HepG2 (cell line): ENCODE results near the gene ANKRD40. TPM values are rescaled to one million over a fixed set of nuclear protein-coding genes. Genes with fewer than 3 reads are reported as not detected.

Experiments used
- ATAC-seq: fragments of 200-7000 bp; cut with Tn5 transposase; 3 replicates; pipeline ENCODE4 v1.9.1; 2020; ENCODE audit warnings: mild to moderate bottlenecking, moderate library complexity
- BruUV-seq: library from RNA; stranded (reverse); fragments of 400-500 nt; replicated peaks from 2 replicates; lab custom pipeline; 2021; lab: Mats Ljungman, UMichigan
- CTCF ChIA-PET: fragments of 300-600 bp; formaldehyde crosslinking; extraction: SDS; loops from one replicate; lab custom pipeline; 2021; ENCODE audit warnings: low total read pairs, inconsistent platforms, low intra/inter-chr PET ratio; lab: Yijun Ruan, JAX
- POLR2A ChIA-PET: fragments of 350-600 bp; sonication (Branson Sonifier 250); formaldehyde crosslinking; loops from one replicate; lab custom pipeline; 2020; ENCODE audit warnings: antibody characterized with exemption, inconsistent platforms; lab: Yijun Ruan, JAX
- DNase-seq: peaks from one replicate; pipeline ENCODE4 v3.0.0-alpha.2; 2015; ENCODE audit warnings: low spot score
- FAIRE-seq: peaks from 3 replicates; lab custom pipeline; 2011; peaks lifted over from hg19 to GRCh38; lab: Jason Lieb, UNC
- H2AFZ ChIP-seq: one replicate; pipeline ENCODE4 v1.6.1; 2011; ENCODE audit warnings: low read length, inconsistent platforms
- H3K27ac ChIP-seq: fragments of 300-600 bp; 3 replicates; pipeline ENCODE4 v1.8.0; 2011; ENCODE audit warnings: mixed run types, mild to moderate bottlenecking, mixed read lengths, low read length, inconsistent platforms; ENCODE audit not compliant: insufficient read depth; ENCODE audit errors: extremely low read length
- H3K27me3 ChIP-seq, 2 experiments: fragments of 200-600 bp in 1 of 2; 2 replicates in 1 of 2; 3 replicates in 1 of 2; pipeline versions ENCODE4 v1.6.0 to v1.8.0; 2011; ENCODE audit warnings: low read length in 2 of 2, mild to moderate bottlenecking in 2 of 2, moderate library complexity in 2 of 2, inconsistent platforms in 1 of 2; ENCODE audit not compliant: insufficient read depth in 2 of 2, control insufficient read depth in 1 of 2
- H3K36me3 ChIP-seq, 2 experiments: fragments of 200-600 bp in 1 of 2; replicated peaks in 1 of 2; 2 replicates in 1 of 2; 3 replicates in 1 of 2; pipeline versions ENCODE4 v1.5.1 to v1.8.0; 2011; ENCODE audit warnings: low read length in 2 of 2, inconsistent platforms in 1 of 2; ENCODE audit not compliant: insufficient read depth in 2 of 2, control insufficient read depth in 1 of 2
- H3K4me1 ChIP-seq: 2 replicates; pipeline ENCODE4 v1.5.1; 2012; ENCODE audit warnings: low read length, inconsistent platforms; ENCODE audit not compliant: insufficient read depth
- H3K4me2 ChIP-seq: 2 replicates; pipeline ENCODE4 v1.6.0; 2011; ENCODE audit warnings: low read depth, low read length, inconsistent platforms
- H3K4me3 ChIP-seq, 3 experiments: fragments of 200-600 bp in 1 of 3; sonication (generic), shearing (Covaris generic) in 1 of 3; replicated peaks in 1 of 3; 2 replicates each; pipeline ENCODE4 v1.5.1; 2011 to 2016; ENCODE audit warnings: low read length in 3 of 3, inconsistent platforms in 2 of 3, low read depth in 2 of 3, mild to moderate bottlenecking in 2 of 3, control low read depth in 1 of 3, mixed read lengths in 1 of 3; ENCODE audit not compliant: insufficient read depth in 1 of 3
- H3K79me2 ChIP-seq: one replicate; pipeline ENCODE4 v1.6.1; 2011; ENCODE audit warnings: low read length, inconsistent platforms; ENCODE audit not compliant: insufficient read depth
- H3K9ac ChIP-seq: 2 replicates; pipeline ENCODE4 v1.6.0; 2011; ENCODE audit warnings: mild to moderate bottlenecking, low read depth, low read length, inconsistent platforms; ENCODE audit not compliant: insufficient read depth
- H3K9me3 ChIP-seq: 2 replicates; pipeline ENCODE4 v1.5.1; 2012; ENCODE audit warnings: mild to moderate bottlenecking, low read length
- H4K20me1 ChIP-seq: 2 replicates; pipeline ENCODE4 v1.6.0; 2011; ENCODE audit warnings: inconsistent platforms, mild to moderate bottlenecking, low read length, moderate library complexity; ENCODE audit not compliant: insufficient read depth
- HES4 ChIP-seq: sonication (generic); formaldehyde crosslinking; IDR thresholded peaks from 2 replicates; pipeline ENCODE4 v1.9.0; 2021; ENCODE audit warnings: mild to moderate bottlenecking, missing genetic modification reagents, borderline replicate concordance
- HMGXB3 ChIP-seq: sonication (generic); formaldehyde crosslinking; IDR thresholded peaks from 2 replicates; pipeline ENCODE4 v1.4.0; 2020; ENCODE audit warnings: missing genetic modification reagents, borderline replicate concordance
- NCOR1 ChIP-seq: fragments of 200-600 bp; sonication (generic); IDR thresholded peaks from 2 replicates; pipeline ENCODE4 v1.7.0; 2017; ENCODE audit warnings: antibody characterized with exemption, low read length, borderline replicate concordance
- RBFOX2 ChIP-seq: fragments of 200-400 bp; formaldehyde crosslinking; IDR thresholded peaks from 2 replicates; pipeline ENCODE4 v1.6.1; 2017; ENCODE audit warnings: low read depth, mild to moderate bottlenecking, low read length
- SOX5 ChIP-seq: IDR thresholded peaks from 2 replicates; pipeline ENCODE4 v1.6.1; 2016; ENCODE audit warnings: borderline replicate concordance
- ZNF678 ChIP-seq: sonication (generic); formaldehyde crosslinking; IDR thresholded peaks from 2 replicates; pipeline ENCODE4 v1.4.0; 2020; ENCODE audit warnings: mild to moderate bottlenecking, missing genetic modification reagents
- WGBS: methylation state at CpG from one replicate; pipeline ENCODE4 v1.1.6; 2017; ENCODE audit warnings: low lambda C conversion rate; 5-methylcytosine and 5-hydroxymethylcytosine counted together
- in situ Hi-C: cut with HindIII; loops from 2 replicates; pipeline ENCODE4 v1.10.0; 2017; ENCODE audit warnings: low pct_unique_long_range_greater_than_20kb; ENCODE audit not compliant: extremely low pct_ligation_motif_present
- intact Hi-C: fragments of 100-400 bp; cut with micrococcal nuclease; formaldehyde crosslinking; loops from one replicate; pipeline ENCODE4 v1.10.0; 2022; ENCODE audit not compliant: unreplicated experiment
- polyA plus RNA-seq, 8 experiments: library from polyadenylated mRNA; depleted of rRNA in 3 of 8; stranded (reverse) in 7 of 8; unstranded in 1 of 8; fragments of >200 nt; fragmentation: Illumina TruSeq in 4 of 8; extraction: Trizol in 4 of 8; gene quantifications; 2 replicates each; pipeline versions ENCODE4 v1.2.1 to v1.2.3, GENCODE V29; 2011 to 2016; ENCODE audit warnings: low read depth in 4 of 8, missing spikeins in 1 of 8, mixed read lengths in 1 of 8; ENCODE audit not compliant: insufficient read depth in 1 of 8
- total RNA-seq, 5 experiments: library from RNA; depleted of rRNA; stranded (reverse); fragments of >200 nt; fragmentation: Illumina TruSeq; extraction: Trizol; gene quantifications; 2 replicates each; pipeline ENCODE4 v1.2.3, GENCODE V29; 2016; ENCODE audit warnings: low read depth in 1 of 5
- TF ChIP-seq, protein P1 (sequence below): sonication (generic); formaldehyde crosslinking; conservative IDR thresholded peaks from 2 replicates; pipeline ENCODE4 v1.8.0; 2022; ENCODE audit warnings: mild to moderate bottlenecking, moderate library complexity, missing genetic modification reagents
- TF ChIP-seq, protein P2 (sequence below): sonication (generic); formaldehyde crosslinking; IDR thresholded peaks from 2 replicates; pipeline ENCODE4 v1.8.1; 2023; ENCODE audit warnings: mild to moderate bottlenecking, moderate library complexity, missing genetic modification reagents
- TF ChIP-seq, protein P3 (sequence below): sonication (generic); formaldehyde crosslinking; conservative IDR thresholded peaks from 2 replicates; pipeline ENCODE4 v1.4.0; 2020; ENCODE audit warnings: missing genetic modification reagents

ANKRD40 gene
- total and polyA plus RNA-seq, 2 of the 13 experiments (the other 11 are each of a cell fraction or from before 2014, with no cell fraction given), result 35.0 to 46.4 TPM

DNA sequence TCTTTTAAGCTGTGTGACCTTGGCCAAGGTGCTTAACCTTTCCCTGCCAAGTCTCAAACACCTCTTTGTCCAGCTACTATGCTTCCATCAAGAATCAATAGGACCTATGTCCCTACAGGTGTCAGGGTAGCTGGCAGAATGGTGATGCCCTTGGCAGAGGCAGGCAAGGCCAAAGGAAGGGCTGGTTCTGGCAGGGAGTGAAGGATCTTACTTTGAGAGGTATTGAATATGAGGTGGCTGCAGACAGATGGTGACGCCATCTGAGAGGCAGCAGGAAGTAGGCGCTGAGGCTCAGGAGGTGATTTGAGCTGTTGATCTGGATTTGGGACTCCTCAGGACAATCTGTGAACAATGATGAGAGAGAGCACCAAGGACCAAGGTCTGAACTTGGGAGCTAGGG is 60.5 kb downstream of the ANKRD40 start:
- H2AFZ ChIP-seq, result no peak overlapping the region
- H3K79me2 ChIP-seq, result no peaks in the 10 kb centered on the region
- H3K27ac ChIP-seq, result no peak overlapping the region
- H4K20me1 ChIP-seq, result no peaks in the 10 kb centered on the region
- intact Hi-C loops (no loop called here), in situ Hi-C loops (no loop called here)
- H3K9ac ChIP-seq, result no peak overlapping the region
- ChIA-PET POLR2A (interaction anchor here (1.2 to 5.3 kb wide), 7 partner anchors 11 to 45 kb away, joined by 3 to 39 read pairs (median 6); no protein-coding TSS in a partner anchor), CTCF (no interaction called here)
- H3K4me1 ChIP-seq, result peaks cover 49% of the 10 kb centered on the region
- ATAC-seq (no peak), DNase-seq (no peak), FAIRE-seq (no peak)
- no peak overlapping the region for H3K4me2 ChIP-seq
- no peak for TF ChIP-seq RBFOX2
- TF ChIP-seq, protein P1, sequence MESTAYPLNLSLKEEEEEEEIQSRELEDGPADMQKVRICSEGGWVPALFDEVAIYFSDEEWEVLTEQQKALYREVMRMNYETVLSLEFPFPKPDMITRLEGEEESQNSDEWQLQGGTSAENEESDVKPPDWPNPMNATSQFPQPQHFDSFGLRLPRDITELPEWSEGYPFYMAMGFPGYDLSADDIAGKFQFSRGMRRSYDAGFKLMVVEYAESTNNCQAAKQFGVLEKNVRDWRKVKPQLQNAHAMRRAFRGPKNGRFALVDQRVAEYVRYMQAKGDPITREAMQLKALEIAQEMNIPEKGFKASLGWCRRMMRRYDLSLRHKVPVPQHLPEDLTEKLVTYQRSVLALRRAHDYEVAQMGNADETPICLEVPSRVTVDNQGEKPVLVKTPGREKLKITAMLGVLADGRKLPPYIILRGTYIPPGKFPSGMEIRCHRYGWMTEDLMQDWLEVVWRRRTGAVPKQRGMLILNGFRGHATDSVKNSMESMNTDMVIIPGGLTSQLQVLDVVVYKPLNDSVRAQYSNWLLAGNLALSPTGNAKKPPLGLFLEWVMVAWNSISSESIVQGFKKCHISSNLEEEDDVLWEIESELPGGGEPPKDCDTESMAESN (CRISPR knock-in tag), result no peak
- TF ChIP-seq HES4 (CRISPR knock-in tag), result no peak
- TF ChIP-seq HMGXB3 (CRISPR knock-in tag), result no peak
- TF ChIP-seq, protein P2, sequence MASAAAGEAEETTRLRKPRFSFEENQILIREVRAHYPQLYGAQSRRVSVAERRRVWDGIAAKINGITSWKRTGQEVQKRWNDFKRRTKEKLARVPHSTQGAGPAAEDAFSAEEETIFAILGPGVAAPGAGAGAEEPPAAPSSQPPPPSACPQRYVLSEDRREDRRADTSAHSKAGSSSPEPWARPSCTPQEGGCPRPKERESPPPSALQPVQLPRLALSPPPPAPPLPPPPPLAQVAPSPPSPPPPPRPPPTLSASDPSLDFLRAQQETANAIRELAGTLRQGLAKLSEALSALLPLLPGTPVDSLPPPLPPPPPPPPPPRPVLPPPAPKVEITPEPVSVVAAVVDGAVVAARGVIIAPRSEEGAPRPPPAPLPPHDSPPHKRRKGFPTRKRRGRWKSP (CRISPR knock-in tag), result no peak
- TF ChIP-seq, protein P3, sequence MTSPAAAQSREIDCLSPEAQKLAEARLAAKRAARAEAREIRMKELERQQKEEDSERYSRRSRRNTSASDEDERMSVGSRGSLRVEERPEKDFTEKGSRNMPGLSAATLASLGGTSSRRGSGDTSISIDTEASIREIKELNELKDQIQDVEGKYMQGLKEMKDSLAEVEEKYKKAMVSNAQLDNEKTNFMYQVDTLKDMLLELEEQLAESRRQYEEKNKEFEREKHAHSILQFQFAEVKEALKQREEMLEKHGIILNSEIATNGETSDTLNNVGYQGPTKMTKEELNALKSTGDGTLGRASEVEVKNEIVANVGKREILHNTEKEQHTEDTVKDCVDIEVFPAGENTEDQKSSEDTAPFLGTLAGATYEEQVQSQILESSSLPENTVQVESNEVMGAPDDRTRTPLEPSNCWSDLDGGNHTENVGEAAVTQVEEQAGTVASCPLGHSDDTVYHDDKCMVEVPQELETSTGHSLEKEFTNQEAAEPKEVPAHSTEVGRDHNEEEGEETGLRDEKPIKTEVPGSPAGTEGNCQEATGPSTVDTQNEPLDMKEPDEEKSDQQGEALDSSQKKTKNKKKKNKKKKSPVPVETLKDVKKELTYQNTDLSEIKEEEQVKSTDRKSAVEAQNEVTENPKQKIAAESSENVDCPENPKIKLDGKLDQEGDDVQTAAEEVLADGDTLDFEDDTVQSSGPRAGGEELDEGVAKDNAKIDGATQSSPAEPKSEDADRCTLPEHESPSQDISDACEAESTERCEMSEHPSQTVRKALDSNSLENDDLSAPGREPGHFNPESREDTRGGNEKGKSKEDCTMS (CRISPR knock-in tag), result no peak
- no peak for TF ChIP-seq SOX5
- TF ChIP-seq NCOR1, result no peak
- no peak for TF ChIP-seq ZNF678 (CRISPR knock-in tag)
- H3K4me3 ChIP-seq, result no peak overlapping the region
- H3K36me3 ChIP-seq, result 0 out of 5 replicates have a peak, but pooled peaks cover 0 to under 1% of the 10 kb centered on the region in 2 experiments
- H3K9me3 ChIP-seq, result no peaks in the 10 kb centered on the region
- H3K27me3 ChIP-seq, result no peaks in the 10 kb centered on the region
- 93% methylated on average over 2 of the region's 2 CpGs for WGBS
- no TSS peak for BruUV-seq
